Measurements from ENCODE around the gene SLC16A13. TPM values are rescaled to one million over a fixed set of nuclear protein-coding genes. Genes with fewer than 3 reads are reported as not detected.
A peak's percentile ranks its signal among the peaks of the same experiment; 100 is the strongest.

The SLC16A13 gene
- total RNA-seq, 1 donor from 2014 or later: 11.1 TPM

DNA sequence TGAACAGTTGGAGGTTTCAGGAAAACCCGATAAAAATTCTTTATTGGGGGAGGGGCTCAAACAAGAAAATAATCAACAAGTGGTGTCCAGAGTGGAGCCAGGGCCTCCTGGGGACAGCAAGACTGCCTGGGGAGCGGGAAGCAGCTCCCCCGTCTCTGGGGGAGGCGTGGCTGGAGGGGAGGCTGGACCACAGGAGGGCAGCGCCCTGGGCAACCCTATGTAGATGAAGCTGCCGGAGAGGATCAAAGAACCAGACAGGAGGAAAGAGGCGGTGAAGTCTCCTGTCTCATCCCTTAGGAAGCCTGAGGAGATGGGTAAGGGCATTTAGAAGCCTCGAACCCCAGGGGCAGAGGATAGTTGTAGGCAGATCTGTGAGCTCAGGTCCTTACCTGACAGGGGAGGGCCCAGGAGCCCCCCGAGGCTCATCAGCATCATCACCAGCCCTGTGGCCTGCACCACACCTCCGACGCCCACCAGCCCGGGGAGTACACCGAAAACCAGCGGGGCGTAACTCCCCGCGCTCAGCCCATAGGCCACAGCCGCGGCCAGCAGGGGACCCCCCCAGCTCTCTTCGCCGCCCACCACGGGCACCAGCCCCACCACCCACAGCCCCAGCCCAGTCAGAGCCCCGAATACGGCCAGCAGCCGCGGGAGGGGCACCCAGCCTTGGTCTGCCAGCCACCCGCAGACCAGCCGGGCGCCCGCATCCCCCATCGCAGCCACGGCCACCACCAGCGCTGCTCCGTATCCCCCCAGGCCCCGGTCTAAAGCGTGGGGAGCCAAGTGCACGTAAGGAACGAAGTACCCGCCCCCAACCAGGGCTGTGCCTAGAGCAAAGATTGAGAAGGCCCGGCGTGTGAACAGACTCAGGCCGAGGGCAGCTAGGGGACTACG lies 6.0 kb downstream of the SLC16A13 start:
- no peak overlapping the region for H3K27ac Mint-ChIP-seq (ENCODE audit: unreplicated experiment)
- H3K36me3 Mint-ChIP-seq (ENCODE audit: low read depth): no peaks in the 10 kb centered on the region
- H3K27me3 Mint-ChIP-seq (ENCODE audit: low read depth): peaks cover 73% of the 10 kb centered on the region
- no peaks in the 10 kb centered on the region for H3K9me3 Mint-ChIP-seq
- peaks cover 40% of the 10 kb centered on the region for H3K4me1 Mint-ChIP-seq
- DNase-seq (ENCODE audit: low read depth, low spot score): no peak
- TF ChIP-seq, protein P1, sequence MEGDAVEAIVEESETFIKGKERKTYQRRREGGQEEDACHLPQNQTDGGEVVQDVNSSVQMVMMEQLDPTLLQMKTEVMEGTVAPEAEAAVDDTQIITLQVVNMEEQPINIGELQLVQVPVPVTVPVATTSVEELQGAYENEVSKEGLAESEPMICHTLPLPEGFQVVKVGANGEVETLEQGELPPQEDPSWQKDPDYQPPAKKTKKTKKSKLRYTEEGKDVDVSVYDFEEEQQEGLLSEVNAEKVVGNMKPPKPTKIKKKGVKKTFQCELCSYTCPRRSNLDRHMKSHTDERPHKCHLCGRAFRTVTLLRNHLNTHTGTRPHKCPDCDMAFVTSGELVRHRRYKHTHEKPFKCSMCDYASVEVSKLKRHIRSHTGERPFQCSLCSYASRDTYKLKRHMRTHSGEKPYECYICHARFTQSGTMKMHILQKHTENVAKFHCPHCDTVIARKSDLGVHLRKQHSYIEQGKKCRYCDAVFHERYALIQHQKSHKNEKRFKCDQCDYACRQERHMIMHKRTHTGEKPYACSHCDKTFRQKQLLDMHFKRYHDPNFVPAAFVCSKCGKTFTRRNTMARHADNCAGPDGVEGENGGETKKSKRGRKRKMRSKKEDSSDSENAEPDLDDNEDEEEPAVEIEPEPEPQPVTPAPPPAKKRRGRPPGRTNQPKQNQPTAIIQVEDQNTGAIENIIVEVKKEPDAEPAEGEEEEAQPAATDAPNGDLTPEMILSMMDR (conservative IDR thresholded peaks at IDR 0.05): no peak
- H3K4me3 Mint-ChIP-seq: peak overlapping the region; percentile 76

DNA sequence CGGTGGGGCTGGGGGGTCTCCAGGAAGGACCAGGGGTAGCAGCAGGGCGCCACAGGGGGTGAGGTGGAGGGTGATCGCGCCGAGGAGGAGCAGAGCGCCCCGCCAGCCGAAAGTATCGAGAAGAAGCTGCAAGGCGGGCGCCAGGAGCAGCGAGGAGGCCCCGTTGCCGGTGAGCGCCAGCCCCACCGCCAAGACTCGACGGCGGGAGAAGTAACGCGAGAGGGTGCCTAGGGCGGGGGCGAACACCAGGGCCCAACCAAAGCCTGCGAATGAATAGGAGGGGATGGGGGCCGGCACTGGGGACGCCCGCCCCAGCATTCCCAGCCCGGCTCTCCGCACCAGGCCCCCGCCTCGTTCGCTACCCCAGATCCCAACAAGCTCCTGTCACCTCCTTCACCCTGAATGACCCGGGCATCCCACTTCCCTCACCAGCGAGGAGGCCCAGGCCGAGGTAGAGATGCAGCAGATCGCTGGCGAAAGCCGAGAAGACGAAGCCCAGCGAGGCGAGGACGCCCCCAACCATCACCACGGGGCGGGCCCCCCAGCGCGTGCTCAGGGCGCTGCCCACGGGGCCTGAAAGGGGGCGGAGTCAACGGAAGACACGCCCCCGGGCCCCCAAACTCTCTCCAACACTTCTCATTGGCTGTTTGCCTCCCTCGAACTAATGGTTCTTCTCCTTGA lies 6.8 kb downstream of the SLC16A13 start:
- no peaks in the 10 kb centered on the region for H3K36me3 Mint-ChIP-seq (ENCODE audit: low read depth)
- peaks cover 44% of the 10 kb centered on the region for H3K4me1 Mint-ChIP-seq
- no peaks in the 10 kb centered on the region for H3K9me3 Mint-ChIP-seq
- no peak for DNase-seq (ENCODE audit: low read depth, low spot score)
- peak overlapping the region; percentile 34 for H3K4me3 Mint-ChIP-seq
- TF ChIP-seq, protein P1 (conservative IDR thresholded peaks at IDR 0.05): no peak
- H3K27me3 Mint-ChIP-seq (ENCODE audit: low read depth): peaks cover 81% of the 10 kb centered on the region
- no peak overlapping the region for H3K27ac Mint-ChIP-seq (ENCODE audit: unreplicated experiment)

DNA sequence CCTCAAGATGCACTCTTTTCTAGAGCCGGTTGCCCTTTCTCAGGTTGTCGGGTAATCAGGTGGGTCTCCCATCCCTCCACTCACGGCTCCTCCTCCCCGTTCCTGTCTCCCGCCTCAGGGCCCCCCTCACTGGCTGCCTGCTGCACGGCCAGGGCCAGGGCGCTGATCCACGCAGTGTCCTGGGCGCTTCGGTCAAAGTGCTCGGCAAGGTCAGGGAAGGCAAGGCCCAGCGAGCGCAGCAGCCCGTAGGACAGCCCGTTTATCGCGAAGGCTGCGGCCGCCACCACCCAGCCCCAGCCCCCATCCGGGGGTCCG lies 7.3 kb downstream of the SLC16A13 start:
- no peak for DNase-seq (ENCODE audit: low read depth, low spot score)
- H3K9me3 Mint-ChIP-seq: no peaks in the 10 kb centered on the region
- TF ChIP-seq, protein P1 (conservative IDR thresholded peaks at IDR 0.05): no peak
- H3K4me3 Mint-ChIP-seq: no peak overlapping the region
- peaks cover 40% of the 10 kb centered on the region for H3K4me1 Mint-ChIP-seq
- H3K36me3 Mint-ChIP-seq (ENCODE audit: low read depth): no peaks in the 10 kb centered on the region
- H3K27ac Mint-ChIP-seq (ENCODE audit: unreplicated experiment): no peak overlapping the region
- H3K27me3 Mint-ChIP-seq (ENCODE audit: low read depth): peaks cover 82% of the 10 kb centered on the region

DNA sequence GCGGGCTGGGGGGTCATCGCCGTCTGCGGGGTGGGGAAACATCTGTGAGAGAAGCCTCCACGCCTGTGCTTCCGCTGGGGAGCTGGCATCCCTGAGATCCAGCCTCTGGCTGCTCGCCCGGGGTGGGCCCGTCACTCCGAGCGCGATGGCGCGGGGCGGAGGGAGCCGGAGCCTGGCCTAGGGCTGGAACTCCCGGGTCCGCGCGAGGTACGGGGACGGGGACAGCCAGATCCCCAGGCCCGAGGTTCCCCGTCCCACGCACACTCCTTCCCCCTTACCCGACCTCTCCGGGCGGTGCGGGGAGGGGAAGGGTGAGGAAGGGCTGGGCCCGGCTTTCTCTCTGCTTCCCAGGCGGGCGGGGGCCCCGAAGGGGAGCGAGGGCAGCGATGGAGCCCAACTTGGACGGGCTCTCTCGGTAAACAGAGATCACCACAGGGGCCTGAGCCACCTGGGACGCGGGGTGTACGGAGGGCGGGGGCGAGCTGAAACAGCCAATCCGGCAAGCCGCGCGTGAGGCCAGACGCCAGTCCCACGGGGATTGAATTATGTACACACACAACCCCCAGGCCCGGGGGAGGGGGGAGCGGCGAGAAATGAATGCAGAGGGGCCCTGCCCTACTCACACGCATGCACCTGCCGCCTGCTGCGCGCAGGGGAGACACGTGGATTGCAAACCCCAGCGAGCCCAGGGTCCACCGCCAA lies 7.8 kb downstream of the SLC16A13 start, which contains the start of gene SLC16A11:
TSS of gene SLC16A11 (minus strand) at position 596 of the 702 bp plus-strand sequence. CDS start at position 17, 579 bp downstream.
- Mint-ChIP-seq H3K36me3 (ENCODE audit: low read depth) (no peaks in the 10 kb centered on the region), H3K4me3 (no peak within 1 kb of the TSS), H3K4me1 (peaks cover 35% of the 10 kb centered on the region), H3K27me3 (ENCODE audit: low read depth) (peaks cover 84% of the 10 kb centered on the region), H3K27ac (ENCODE audit: unreplicated experiment) (no peak within 1 kb of the TSS), H3K9me3 (no peaks in the 10 kb centered on the region)
- TF ChIP-seq, protein P1 (conservative IDR thresholded peaks at IDR 0.05): no peak
- DNase-seq (ENCODE audit: low read depth, low spot score): no peak

DNA sequence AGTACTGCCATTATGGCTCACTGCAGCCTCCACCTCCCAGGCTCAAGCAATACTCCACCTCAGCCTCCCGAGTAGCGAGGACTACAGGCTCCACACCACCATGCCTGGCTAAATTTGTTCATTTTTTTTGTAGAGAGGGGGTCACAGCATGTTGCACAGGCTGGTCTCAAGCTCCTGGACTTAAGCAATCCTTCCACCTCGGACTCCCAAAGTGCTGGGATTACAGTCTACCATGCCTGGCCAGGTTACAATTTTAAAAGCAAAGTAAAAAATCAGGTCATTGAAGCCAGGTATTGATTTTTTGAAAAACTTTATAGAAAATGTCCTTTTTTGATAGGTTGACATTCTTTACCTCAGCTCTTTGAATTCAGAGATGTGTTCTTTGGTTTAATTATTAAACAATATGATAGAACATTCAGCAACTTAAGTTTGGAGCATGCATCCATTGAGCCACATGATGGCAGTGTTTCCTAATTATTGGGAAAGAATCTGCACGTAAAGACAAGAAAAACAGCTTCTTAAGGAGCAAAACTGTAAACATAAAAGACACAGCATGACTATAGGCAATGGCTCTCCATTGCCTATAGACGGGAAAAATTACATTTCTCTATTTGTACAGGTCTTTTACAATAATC lies 9.8 kb downstream of the SLC16A13 start:
- TF ChIP-seq, protein P1 (conservative IDR thresholded peaks at IDR 0.05): peak; percentile 98
- no peaks in the 10 kb centered on the region for H3K9me3 Mint-ChIP-seq
- DNase-seq (ENCODE audit: low read depth, low spot score): peak; percentile 33
- H3K27me3 Mint-ChIP-seq (ENCODE audit: low read depth): peaks cover 82% of the 10 kb centered on the region
- peak overlapping the region; percentile 55 for H3K4me3 Mint-ChIP-seq
- H3K27ac Mint-ChIP-seq (ENCODE audit: unreplicated experiment): no peak overlapping the region
- no peaks in the 10 kb centered on the region for H3K36me3 Mint-ChIP-seq (ENCODE audit: low read depth)
- peaks cover 35% of the 10 kb centered on the region for H3K4me1 Mint-ChIP-seq
